Left renal pelvis (tissue), 4 donors: ENCODE results near the gene KIF4A. TPM values are rescaled to one million over a fixed set of nuclear protein-coding genes. Genes with fewer than 3 reads are reported as not detected.
"Not testable (repeated sequence)": the region's sequence is repeated elsewhere in the genome, so short reads cannot be mapped to it uniquely, and the experiment has no call there.

Source experiments
- DNase-seq, 4 donors: peaks; one replicate each; pipeline ENCODE4 v3.0.0-alpha.2; 2013; ENCODE audit warnings: low read depth in 4 of 4, low spot score in 3 of 4
- polyA plus RNA-seq, 4 donors: library from polyadenylated mRNA; unstranded; fragments of 120-200 nt; gene quantifications; one replicate each; pipeline ENCODE4 v1.2.1, GENCODE V29; 2013; ENCODE audit not compliant: insufficient read length in 4 of 4

Gene KIF4A
- polyA plus RNA-seq, 4 donors, result 14.1 to 18.7 (median 16.8) TPM

DNA sequence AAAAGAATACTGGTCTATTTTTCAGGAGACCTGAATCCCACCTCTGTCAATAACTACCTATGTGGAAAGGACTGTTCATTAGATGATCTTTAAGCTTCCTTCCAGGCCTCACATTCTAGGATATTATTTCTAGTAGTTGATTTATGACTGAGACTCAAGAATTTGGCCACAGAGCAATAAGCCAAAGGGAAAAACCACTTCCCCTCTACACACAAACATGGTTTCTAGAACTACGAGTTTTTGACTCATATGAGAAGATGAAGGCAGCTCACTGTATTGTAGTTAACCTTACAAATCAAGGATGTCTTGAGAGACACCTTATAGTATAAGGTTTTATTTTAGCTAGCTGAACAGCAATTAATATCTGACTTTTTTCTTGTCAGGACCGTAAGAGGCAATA lies 96.3 kb downstream of the KIF4A start:
- DNase-seq, result no peak

DNA sequence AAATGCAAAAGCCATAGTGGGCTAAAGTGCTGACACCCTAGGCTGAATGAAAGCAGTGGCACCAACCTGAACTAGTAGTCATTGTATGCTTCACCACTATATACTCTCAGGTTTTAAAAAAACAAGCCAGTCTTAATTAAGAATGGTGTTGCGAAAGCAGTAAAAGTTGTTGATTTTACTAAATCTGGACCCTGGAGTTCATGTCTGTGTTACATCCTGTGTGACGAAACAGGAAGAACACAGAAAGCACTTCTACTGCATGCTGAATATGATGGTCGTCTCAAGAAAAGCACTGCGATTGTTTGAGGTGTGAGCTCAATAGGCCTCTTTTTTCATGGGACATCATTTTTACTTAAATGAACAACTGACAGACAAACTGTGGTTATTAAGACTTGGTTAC lies 109.0 kb downstream of the KIF4A start:
- DNase-seq, result no peak

DNA sequence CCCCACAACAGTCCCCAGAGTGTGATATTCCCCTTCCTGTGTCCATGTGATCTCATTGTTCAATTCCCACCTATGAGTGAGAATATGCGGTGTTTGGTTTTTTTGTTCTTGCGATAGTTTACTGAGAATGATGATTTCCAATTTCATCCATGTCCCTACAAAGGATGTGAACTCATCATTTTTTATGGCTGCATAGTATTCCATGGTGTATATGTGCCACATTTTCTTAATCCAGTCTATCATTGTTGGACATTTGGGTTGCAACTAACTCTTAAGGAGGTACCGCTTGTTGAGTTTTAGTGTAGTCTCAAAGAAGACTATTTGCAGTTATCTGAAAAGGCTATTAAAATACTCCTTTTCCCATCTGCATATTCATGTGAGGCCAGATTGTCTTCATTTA lies 110.3 kb downstream of the KIF4A start:
- DNase-seq, result not testable (repeated sequence)

- no peak for DNase-seq
These were observed 112.8 kb downstream of the KIF4A start for GRCh38 chrX:70402721-70403120.

DNA sequence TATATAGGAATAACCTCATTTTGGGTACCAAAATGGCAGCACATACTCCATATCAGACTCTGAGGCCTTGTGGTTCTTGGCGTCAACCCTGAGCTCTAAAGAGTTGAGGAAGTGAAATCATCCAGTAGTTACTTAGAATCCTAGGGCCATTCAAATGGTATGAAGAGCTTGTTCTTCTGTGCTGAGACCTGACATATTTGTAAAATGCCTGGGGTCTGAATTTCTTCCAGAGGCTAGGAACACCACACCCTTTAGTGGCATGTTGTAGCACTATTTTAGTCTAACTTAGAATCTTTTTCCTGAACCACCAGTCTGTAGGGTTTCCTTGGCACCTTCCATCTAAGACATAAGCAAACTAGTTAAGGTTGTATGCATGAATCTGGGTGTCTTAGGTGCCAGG lies 115.1 kb downstream of the KIF4A start:
- no peak for DNase-seq

DNA sequence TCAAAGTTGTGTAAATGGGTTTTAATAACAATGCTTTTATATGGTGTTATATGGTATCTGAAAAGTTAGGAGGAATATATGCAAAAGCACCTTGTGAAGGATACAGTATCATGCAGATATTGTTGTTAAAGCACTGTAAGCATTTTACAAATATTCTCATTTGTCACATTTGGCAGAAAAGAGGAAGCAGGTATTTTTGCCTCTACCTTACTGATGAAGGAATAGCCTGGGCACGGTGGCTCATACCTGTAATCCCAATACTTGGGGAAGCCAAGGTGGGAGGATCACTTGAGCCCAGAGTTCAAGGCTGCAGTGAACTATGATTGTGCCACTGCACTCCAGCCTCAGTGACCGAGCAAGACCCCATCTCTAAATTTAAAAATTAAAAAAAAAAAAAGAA lies 121.0 kb downstream of the KIF4A start:
- DNase-seq, result no peak

GRCh38 chrX:70411475-70411874 lies 121.6 kb downstream of the KIF4A start:
- no peak for DNase-seq

GRCh38 chrX:70421618-70422017 lies 131.7 kb downstream of the KIF4A start:
- no peak for DNase-seq

DNA sequence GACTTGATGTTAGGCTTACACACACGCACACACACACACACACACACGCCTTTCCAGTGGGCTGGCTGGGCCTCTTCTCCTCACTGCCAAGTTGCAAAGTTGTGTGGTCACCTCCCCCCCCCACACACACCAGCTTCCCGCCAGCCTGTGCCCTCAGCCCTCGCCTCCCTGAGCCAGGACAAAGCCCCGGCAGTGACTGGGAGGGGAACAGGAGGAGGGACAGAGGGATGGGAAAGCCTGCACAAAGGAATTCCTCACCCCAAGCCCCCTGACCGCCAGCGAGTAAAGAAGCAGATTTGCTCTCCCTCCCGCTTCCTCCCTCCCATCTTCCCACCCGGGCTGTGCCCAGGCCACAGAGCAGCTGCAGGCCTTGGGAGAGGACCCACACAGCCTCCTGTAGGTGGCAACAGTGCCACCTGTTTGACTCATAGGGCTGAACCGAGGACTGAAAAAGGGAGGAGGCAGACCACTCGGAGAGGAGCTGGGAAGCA lies 133.0 kb downstream of the KIF4A start, which contains the start of gene GDPD2:
Gene GDPD2, plus strand, starts transcription at position 464 of the 491 bp plus-strand sequence. CDS start 1,671 bp downstream, outside the sequence.
- DNase-seq, result peak in 3 of 4 donors; percentile 33 to 36 (median 33)

DNA sequence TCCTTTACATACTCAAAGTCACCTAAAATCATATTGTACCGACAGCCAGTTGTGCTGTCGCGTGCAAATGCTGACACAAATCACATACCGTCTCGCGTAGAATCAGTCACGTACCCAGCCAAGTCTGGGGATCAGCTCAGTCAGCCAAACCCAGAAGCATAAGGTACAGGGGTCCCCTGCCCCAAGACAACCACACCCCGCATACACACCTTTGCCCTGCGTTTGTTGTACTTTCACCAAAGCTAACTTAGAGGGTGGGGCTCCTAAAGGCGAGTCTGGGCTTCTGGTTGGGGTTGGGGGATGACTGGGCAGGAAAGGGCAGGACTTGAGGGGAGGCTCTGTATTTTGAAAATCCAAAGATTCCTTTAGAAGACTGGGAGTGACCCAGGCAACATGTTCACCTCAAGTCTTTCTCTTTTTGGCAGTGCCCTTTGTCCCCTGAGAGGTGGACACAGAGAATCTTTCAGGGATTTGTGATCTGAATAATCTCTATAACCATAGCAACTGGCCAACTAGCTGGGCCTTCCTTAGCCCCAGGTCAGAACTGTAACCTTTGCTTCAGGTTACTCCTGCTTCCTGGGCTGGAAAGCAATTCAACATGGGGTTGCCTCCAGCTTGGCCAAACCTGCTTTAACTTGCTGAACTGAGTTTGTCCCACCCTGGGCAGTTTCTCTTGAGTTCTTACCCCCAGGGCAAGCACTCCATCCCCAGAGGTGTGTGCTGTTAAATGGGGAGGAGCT lies 134.2 kb downstream of the KIF4A start:
- no peak for DNase-seq

DNA sequence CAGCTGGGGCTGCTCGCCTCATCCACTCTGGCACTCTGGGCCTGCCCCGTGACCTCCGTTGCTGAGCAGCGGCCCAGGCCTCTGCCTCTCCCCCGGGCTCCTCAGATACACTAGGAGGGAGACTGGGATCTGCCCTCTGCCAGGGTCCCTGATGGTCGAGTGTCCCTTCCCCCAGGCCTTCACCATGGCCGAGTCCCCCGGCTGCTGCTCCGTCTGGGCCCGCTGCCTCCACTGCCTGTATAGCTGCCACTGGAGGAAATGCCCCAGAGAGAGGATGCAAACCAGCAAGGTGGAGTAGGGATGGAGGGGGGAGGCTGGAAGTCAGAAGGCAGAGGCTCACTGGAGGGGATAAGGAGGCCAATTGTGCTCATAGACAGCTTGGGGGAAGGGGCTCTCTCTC lies 134.9 kb downstream of the KIF4A start:
- no peak for DNase-seq

DNA sequence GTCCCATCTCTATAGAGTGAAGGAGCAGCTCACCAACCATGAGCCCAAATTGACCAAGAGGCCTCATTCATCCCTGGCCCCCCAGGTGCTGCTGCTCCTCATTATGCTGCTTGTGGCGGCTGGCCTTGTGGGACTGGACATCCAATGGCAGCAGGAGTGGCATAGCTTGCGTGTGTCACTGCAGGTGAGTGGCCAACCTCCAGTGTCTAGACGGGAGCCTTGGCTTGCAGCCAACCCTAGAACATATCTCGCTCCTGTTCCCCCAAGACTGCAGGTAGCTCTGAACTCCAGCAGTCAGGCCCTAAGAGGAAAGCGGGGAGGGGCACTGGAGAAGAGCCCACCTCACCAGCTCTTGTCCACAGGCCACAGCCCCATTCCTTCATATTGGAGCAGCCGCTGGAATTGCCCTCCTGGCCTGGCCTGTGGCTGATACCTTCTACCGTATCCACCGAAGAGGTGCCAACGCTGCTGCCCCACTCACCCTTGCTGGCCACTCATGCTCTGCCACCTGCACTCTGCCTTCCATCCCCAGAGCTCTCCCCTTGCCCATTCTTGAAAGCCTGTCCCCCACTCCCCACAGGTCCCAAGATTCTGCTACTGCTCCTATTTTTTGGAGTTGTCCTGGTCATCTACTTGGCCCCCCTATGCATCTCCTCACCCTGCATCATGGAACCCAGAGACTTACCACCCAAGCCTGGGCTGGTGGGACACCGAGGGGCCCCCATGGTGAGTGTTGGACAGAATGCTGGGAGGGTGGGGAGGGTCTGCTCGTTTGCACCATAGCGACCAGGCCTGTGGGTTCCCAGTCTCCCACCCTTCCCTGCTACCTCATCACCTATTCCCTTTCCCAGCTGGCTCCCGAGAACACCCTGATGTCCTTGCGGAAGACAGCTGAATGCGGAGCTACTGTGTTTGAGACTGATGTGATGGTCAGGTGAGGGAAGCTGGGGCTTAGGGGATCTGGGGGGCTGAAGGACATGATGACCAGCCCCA lies 136.7 kb downstream of the KIF4A start:
- no peak for DNase-seq

GRCh38 chrX:70427365-70427764 lies 137.5 kb downstream of the KIF4A start:
- no peak for DNase-seq

- DNase-seq, result no peak
These were observed 139.9 kb downstream of the KIF4A start for GRCh38 chrX:70429759-70430158.

DNA sequence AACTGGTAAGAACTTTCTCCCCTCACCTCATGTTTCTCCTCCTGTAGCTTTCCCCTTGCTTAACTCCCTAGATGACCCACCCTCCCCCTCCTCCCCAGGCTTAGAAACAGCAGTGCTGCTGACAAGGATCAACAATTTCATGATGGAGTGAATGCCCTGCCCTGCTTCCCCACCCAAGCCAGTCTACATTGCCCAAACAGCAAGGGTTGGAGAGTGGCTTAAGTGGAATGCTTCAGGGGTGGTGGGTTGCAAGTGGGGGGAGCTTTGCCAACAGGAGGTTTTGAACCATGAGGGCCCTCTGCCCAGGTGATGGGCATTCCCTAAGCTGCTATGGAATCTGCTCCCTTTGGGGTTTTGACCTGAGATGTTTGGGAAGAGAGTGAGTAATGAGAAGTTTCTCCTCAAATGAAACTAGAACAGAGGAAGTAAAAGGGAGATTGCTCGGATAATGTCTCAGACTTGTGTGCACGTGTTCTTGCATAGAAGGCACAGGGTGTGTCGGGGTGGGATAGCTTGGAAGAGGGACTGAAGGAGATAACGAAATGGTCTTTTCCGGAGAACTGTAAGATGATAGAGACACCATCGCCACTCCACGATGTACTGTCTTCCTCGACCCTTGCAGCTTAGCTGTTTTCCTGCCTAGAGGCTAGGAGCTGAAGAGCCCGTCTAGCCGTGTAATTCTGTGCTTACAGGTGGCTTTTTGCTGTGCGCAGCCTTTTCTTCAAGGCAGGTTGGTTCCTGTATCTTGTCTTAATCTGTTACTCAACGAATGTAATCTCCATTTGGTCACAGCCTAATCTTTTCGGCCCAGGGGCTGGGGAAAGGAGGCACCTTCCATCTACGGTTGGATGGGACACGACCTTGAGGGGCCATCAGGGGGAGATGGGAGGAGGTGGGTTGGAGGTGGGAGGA lies 143.3 kb downstream of the KIF4A start:
- DNase-seq, result no peak

DNA sequence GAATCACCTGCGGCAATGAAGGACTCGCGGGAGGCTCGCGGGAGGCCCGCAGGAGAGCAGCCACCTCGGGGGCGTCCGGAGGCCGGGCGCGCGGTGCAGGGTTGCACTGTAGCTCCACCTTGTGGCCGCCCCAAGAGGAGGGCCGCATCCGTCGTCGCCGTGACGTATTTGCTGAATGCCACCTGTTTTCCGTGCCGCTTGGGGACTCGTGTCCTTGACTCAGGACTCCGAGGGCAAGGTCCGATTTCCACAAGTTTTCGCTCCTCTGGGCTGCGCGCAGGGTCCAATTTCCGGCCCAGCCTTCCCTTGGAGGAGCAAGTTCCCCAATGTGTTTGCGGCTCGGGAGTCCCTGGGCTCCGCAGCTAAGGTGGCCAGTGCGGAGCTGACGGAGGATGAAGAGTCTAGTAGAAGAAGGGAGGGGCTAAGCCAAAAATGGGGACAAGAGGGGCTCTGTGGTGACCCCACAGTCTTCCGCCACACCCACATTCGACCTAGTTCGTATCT lies 144.0 kb downstream of the KIF4A start:
- peak in 1 of 4 donors; percentile 30 for DNase-seq

GRCh38 chrX:70434352-70434866 lies 144.5 kb downstream of the KIF4A start:
- peak in 1 of 4 donors; percentile 57 for DNase-seq

- no peak for DNase-seq
These were observed 145.1 kb downstream of the KIF4A start for GRCh38 chrX:70434914-70435586.

- DNase-seq, result no peak
These were observed 146.4 kb downstream of the KIF4A start for GRCh38 chrX:70436343-70436742.
